ENCODE data around the gene FBN1.

The FBN1 gene

DNA sequence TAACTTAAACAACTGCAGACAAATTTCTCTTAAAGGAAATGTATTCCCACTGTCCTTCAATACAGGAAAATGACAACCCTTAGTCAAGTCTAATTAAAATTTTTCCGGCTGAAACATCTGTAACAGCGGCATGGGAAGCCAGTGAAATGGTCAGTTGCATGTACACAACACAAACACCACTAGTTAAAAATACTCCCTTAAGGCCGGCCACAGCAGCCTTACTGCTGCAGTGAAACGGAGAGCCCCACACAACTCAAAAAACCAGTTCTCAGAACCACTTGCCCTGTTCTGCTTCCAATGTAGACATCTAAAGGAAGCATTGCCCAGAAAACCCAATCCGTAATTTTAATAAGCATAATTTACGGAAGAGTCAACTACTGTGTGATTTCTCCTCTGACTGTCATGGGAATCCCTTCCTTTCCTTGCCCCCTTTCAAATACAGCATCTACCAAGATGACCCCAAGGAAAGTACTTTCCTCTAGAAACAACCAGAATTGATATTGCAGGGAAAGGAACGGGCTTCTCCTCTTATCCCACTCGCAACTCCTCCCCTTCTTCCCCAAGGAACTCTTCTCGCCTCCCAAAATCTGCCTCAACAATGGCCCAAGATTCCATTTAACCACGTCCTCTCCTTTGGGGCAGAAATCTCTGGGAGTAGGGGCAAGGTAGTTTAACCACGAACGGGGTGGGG, 1.6 kb downstream of the FBN1 start:
- H3K4me3 ChIP-seq (ENCODE audit: low read length): no peak overlapping the region
- no peak for DNase-seq (ENCODE audit: low read depth)
- TF ChIP-seq, protein P1, sequence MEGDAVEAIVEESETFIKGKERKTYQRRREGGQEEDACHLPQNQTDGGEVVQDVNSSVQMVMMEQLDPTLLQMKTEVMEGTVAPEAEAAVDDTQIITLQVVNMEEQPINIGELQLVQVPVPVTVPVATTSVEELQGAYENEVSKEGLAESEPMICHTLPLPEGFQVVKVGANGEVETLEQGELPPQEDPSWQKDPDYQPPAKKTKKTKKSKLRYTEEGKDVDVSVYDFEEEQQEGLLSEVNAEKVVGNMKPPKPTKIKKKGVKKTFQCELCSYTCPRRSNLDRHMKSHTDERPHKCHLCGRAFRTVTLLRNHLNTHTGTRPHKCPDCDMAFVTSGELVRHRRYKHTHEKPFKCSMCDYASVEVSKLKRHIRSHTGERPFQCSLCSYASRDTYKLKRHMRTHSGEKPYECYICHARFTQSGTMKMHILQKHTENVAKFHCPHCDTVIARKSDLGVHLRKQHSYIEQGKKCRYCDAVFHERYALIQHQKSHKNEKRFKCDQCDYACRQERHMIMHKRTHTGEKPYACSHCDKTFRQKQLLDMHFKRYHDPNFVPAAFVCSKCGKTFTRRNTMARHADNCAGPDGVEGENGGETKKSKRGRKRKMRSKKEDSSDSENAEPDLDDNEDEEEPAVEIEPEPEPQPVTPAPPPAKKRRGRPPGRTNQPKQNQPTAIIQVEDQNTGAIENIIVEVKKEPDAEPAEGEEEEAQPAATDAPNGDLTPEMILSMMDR (IDR thresholded peaks at IDR 0.05; ENCODE audit: insufficient read depth, low read depth, low read length, missing control alignments): no peak

DNA sequence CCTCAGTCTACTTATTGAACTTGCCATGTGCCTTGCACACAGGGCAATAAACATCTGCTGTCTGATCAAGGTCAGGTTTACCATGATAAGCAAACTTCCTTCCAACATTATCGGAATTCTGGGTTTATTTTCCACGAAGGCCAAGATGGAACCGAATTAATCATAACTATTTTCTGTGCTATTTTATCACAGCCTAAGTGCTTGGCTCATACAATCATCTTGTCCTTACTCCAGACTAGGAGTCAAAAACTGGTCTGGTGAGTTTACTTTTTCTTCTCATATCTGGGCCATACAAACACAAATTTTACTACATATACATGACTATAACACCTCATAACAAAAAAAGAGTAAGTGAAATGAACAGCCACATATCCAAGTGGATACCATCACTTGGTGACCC, 2.3 kb downstream of the FBN1 start:
- DNase-seq (ENCODE audit: low read depth): peak; percentile 45
- TF ChIP-seq, protein P1 (IDR thresholded peaks at IDR 0.05; ENCODE audit: insufficient read depth, low read depth, low read length, missing control alignments): no peak
- no peak overlapping the region for H3K4me3 ChIP-seq (ENCODE audit: low read length)

DNA sequence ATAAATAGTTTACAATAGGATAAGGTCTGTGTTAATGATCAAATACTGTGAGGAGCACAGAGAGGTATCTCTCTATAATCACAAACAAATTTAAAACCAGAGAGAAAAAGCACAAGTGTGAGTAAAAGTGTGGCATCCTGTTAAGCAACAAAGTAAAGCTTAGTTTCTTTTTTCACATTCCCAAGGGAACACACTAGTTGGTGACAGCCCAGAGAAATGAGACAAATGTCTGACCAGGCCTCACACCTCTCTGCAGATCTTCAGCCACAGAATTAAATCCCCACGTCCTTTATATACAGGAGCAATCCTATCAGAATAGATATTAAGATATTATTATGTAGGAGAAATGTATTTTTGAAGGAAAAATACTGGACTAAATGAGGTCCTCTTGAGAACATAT, 2.7 kb downstream of the FBN1 start:
- DNase-seq (ENCODE audit: low read depth): no peak
- H3K4me3 ChIP-seq (ENCODE audit: low read length): no peak overlapping the region
- TF ChIP-seq, protein P1 (IDR thresholded peaks at IDR 0.05; ENCODE audit: insufficient read depth, low read depth, low read length, missing control alignments): no peak

DNA sequence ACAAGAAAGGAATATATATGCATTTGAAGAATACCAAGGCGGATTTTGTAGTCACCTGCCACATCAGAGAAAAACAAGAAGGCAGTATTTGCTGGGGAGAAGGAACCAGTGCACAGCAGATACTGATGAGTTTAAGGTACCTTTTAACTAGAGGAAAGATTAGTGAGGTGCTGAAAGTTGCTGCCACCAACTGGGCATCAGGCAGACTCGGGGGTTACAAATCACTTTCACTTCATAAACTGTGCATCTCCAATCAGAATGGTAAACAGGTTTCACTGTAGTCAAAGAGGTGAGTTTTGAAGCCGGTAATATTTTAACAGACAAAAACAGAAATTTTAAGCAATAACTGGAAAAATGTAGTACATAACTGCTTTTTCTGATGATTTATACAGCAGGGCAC, 4.1 kb downstream of the FBN1 start:
- DNase-seq (ENCODE audit: low read depth): peak; percentile 47
- no peak overlapping the region for H3K4me3 ChIP-seq (ENCODE audit: low read length)
- TF ChIP-seq, protein P1 (IDR thresholded peaks at IDR 0.05; ENCODE audit: insufficient read depth, low read depth, low read length, missing control alignments): peak; percentile 57

DNA sequence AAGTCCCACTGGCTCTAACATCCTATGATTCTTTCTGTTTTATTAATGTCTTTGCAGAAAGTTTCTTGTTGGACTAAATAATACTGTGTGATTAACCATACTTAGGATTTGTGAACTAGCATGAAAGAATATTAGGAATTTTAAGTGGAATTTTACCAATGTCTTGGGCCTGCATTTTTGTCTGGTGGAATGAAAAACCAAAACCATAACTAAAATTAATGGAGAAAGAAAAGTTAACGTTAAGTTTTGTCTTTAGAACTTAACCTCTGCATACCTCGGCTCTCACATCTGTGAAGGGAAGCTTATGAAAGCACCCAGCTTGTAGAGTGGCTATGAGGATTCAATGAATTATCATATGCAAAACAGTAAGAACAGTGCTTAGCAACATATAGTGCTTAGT, 6.5 kb downstream of the FBN1 start:
- TF ChIP-seq, protein P1 (IDR thresholded peaks at IDR 0.05; ENCODE audit: insufficient read depth, low read depth, low read length, missing control alignments): no peak
- no peak overlapping the region for H3K4me3 ChIP-seq (ENCODE audit: low read length)
- DNase-seq (ENCODE audit: low read depth): no peak

DNA sequence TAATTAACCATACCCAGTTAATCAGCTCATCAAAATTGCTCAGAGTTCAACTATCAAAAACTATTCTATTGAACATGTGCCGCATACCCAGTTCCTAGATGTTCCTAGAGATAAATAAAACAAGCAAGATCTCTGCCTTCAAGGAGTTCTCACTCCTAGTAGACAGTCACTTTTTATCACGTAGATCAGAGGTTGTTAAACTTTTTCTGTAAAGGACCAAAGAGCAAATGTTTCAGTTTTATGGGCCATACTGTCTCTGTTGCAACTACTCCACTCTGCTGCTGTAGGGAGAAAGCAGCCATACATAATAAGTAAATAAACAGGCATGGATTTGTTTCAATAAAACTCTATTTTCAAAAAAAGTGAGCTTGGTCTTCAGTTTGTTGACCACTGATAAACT, 7.9 kb downstream of the FBN1 start:
- TF ChIP-seq, protein P1 (IDR thresholded peaks at IDR 0.05; ENCODE audit: insufficient read depth, low read depth, low read length, missing control alignments): no peak

DNA sequence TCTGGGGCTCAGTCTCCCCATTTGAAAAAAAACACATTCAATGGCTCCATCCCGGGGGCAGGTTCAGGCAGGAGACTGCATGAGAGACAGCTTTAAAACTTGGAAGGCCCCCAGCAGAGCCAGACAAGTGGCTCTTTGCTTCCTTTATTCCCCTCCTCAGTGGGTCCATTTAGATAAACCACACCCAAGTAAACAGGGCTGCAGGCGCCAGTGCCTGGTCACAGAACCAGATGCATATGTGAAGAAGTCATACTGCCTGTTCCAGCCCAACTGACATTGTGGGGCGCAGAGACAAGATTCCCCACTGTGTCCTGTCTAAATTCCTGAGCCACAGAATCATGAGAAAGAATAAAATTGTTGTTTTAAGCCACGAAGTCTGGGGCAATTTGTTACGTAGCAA, 9.0 kb downstream of the FBN1 start:
- no peak for DNase-seq (ENCODE audit: low read depth)
- TF ChIP-seq, protein P1 (IDR thresholded peaks at IDR 0.05; ENCODE audit: insufficient read depth, low read depth, low read length, missing control alignments): no peak

More for the DNA sequence above, 7.9 kb downstream of the FBN1 start:
- no peak overlapping the region for H3K4me3 ChIP-seq (ENCODE audit: low read length)
- no peak for DNase-seq (ENCODE audit: low read depth)

More for the DNA sequence above, 9.0 kb downstream of the FBN1 start:
- no peak overlapping the region for H3K4me3 ChIP-seq (ENCODE audit: low read length)

All from epithelial cell of esophagus (primary cell).